Neutrophil (primary cell): ENCODE results near the gene NDUFA9.

Experiments
- H3K27ac ChIP-seq: fragments of 200-600 bp; sonication (generic); 2 replicates; pipeline ENCODE4 v1.5.1; 2016; ENCODE audit warnings: mild to moderate bottlenecking, moderate library complexity
- H3K27me3 ChIP-seq: fragments of 200-600 bp; sonication (generic); 2 replicates; pipeline ENCODE4 v1.6.0; 2016; ENCODE audit warnings: mild to moderate bottlenecking
- H3K36me3 ChIP-seq: fragments of 200-600 bp; sonication (generic); 2 replicates; pipeline ENCODE4 v1.5.1; 2017
- H3K4me1 ChIP-seq, 2 experiments: fragments of 200-600 bp in 1 of 2; sonication (generic) in 1 of 2; 1 replicate in 1 of 2; 2 replicates in 1 of 2; pipeline versions ENCODE4 v1.5.1 to v1.6.1; 2013 to 2016; ENCODE audit warnings: low read depth in 1 of 2, low read length in 1 of 2, mild to moderate bottlenecking in 1 of 2, moderate library complexity in 1 of 2; ENCODE audit not compliant: control insufficient read depth in 1 of 2, insufficient read depth in 1 of 2
- H3K4me3 ChIP-seq, 2 experiments: fragments of 200-600 bp in 1 of 2; sonication (generic) in 1 of 2; 1 replicate in 1 of 2; 2 replicates in 1 of 2; pipeline ENCODE4 v1.5.1; 2013 to 2016; ENCODE audit warnings: low read depth in 1 of 2, low read length in 1 of 2, mild to moderate bottlenecking in 1 of 2, moderate library complexity in 1 of 2
- H3K9me3 ChIP-seq: fragments of 200-600 bp; sonication (generic); 2 replicates; pipeline ENCODE4 v1.5.1; 2016
- CTCF ChIP-seq: fragments of 200-600 bp; sonication (generic); IDR thresholded peaks from 2 replicates; pipeline ENCODE4 v1.5.1; 2016; ENCODE audit warnings: antibody characterized with exemption

The NDUFA9 gene

GRCh38 chr12:4690760-4691159 lies 41.8 kb downstream of the NDUFA9 start:
- Histone ChIP-seq H3K4me1 (no peaks in the 10 kb centered on the region), H3K27ac (no peak overlapping the region), H3K27me3 (no peaks in the 10 kb centered on the region), H3K4me3 (no peak overlapping the region), H3K9me3 (no peaks in the 10 kb centered on the region), H3K36me3 (peaks cover 53% of the 10 kb centered on the region)
- no peak for TF ChIP-seq CTCF
